Stimulated activated CD8-positive, alpha-beta memory T cell treated with anti-CD3 and anti-CD28 coated beads, Interleukin-7, amount 100 ng/mL, for 24 hours (primary cell): ENCODE results near the gene ADRM1.

Experiments
- DNase-seq: peaks from one replicate; pipeline ENCODE4 v3.0.0-alpha.2; 2020; ENCODE audit warnings: low read depth

ADRM1 gene

GRCh38 chr20:62302341-62303061 lies at the start of gene ADRM1:
Gene ADRM1, plus strand, starts transcription at chr20:62302997. Its CDS starts 572 bp downstream, at chr20:62303569.
- DNase-seq = peak; percentile 89

GRCh38 chr20:62253398-62253797 lies 49.4 kb upstream of the ADRM1 start:
- DNase-seq = no peak

- no peak for DNase-seq
These were observed 48.6 kb upstream of the ADRM1 start for GRCh38 chr20:62254021-62254724.

DNA sequence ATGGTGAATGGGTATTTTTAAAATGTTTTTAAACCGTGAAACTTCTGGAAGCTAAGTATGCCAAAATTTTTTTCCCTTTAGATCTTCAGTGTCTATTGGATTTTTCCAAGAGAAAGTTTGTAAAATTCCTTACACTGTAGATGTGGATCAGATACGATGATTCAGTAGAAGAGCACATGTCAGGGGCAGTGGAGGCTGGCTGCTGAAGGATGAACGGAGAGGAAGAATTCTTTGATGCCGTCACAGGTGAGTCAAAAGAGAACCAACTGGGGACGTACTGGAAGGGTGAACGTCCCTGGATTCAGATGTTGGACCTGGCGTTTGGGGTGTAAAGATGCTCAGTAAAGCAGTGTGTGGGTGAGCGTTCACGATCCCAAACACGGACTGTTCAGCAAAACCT lies 46.8 kb upstream of the ADRM1 start:
- DNase-seq = no peak

DNA sequence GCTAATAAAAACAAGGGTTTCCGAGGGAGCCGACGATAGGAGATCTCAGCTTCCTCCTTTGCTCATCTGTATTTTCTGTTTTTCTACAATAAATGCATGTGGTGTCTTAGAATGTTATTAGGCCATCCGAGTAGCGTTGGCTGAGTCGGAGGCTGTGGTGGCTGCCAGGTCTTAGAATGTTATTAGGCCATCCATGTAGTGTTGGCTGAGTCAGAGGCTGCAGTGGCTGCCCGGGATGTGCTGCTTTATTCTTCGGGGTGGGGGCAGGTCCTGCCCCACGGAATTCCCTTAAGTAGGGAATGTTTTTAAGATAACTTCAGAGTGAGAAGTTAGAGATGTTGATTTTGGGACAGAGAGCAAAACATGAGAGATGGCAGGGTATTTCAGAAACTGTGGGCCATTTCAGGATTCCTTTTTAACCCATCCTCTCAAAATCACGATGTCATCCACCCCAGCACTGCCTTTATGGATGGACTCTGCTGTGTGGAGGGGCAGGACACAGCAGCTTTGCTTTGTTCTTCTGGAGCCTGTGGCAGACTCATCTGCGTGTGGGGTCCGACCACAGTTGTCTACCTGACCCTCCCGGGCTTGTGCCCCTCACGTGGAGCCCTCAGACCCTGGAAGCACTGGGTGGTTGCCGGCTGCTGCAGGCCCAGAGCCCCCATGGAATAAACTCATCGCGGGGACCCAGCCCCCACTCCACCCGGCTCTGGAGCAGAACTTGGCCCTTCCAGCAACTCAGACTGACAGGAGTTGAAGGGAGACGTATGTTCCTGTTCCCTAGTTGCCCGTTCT lies 44.1 kb upstream of the ADRM1 start:
- DNase-seq = no peak

GRCh38 chr20:62259294-62259565 lies 43.6 kb upstream of the ADRM1 start:
- no peak for DNase-seq

GRCh38 chr20:62262064-62262463 lies 40.7 kb upstream of the ADRM1 start:
- no peak for DNase-seq

- DNase-seq = no peak
These were observed 39.4 kb upstream of the ADRM1 start for GRCh38 chr20:62263396-62263795.

GRCh38 chr20:62265365-62265764 lies 37.4 kb upstream of the ADRM1 start:
- no peak for DNase-seq

- DNase-seq = no peak
These were observed 36.5 kb upstream of the ADRM1 start for GRCh38 chr20:62266340-62266739.

DNA sequence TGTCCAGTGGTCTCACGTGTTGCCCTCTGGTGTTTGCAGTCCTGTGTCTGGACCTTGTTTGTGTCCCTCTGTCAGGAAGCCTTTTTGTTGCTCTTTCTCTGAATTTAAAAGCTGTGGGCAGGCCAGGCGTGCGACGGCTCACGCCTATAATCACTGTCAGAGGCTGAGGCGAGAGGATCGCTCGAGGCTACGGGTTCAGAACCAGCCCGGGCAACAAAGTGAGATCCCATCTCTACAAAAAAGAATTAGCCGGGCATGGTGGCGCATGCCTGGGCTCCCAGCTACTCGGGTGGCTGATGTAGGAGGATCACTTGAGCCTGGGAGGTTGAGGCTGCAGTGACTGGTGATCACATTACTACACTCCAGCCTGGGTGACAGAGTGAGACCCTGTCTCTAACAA lies 35.9 kb upstream of the ADRM1 start:
- no peak for DNase-seq

DNA sequence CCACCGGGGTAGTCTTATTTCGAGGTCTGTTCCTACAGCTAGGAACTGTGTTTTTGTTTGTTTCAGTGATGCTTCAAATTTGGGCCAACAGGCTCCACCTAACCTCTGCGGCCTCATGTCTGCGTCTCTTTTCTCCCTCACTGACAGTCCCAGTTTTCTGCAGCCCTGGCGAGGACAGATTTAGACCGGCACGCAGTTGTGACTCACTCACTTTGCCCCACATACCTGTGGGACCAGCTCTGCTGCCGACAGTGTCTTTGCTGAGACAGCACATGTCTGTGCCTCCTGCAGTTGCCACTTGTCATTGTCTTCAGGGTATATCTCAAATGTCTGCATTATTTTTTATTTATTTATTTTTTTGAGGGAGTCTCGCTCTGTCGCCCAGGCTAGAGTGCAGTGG lies 35.3 kb upstream of the ADRM1 start:
- no peak for DNase-seq

GRCh38 chr20:62268228-62268900 lies 34.4 kb upstream of the ADRM1 start:
- DNase-seq = no peak

DNA sequence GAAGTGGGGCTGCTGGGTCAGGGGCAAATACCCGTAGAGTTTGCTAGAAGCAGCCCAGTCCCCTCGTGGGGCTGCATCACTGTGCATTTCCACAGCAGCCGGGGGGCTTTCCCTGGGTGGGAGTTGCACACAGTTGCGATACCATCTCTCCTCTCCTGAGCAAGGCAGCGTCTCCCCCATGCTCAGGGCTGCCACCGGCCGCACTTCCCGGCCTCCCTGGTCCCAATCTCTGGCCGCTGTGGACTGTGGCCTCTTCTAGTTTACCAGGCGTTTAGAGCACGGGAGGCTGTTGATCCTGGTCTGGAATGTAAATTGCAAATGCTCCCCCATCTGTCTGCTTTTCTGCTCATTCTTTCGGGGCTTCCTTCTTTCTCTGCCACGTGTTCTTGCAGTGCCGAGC lies 33.4 kb upstream of the ADRM1 start:
- no peak for DNase-seq

GRCh38 chr20:62269871-62270270 lies 32.9 kb upstream of the ADRM1 start:
- DNase-seq = no peak

- DNase-seq = no peak
These were observed 30.6 kb upstream of the ADRM1 start for GRCh38 chr20:62272200-62272599.

GRCh38 chr20:62273416-62273815 lies 29.4 kb upstream of the ADRM1 start:
- no peak for DNase-seq

- DNase-seq = no peak
These were observed 28.4 kb upstream of the ADRM1 start for GRCh38 chr20:62274332-62274950.

GRCh38 chr20:62275219-62275618 lies 27.6 kb upstream of the ADRM1 start:
- no peak for DNase-seq

DNA sequence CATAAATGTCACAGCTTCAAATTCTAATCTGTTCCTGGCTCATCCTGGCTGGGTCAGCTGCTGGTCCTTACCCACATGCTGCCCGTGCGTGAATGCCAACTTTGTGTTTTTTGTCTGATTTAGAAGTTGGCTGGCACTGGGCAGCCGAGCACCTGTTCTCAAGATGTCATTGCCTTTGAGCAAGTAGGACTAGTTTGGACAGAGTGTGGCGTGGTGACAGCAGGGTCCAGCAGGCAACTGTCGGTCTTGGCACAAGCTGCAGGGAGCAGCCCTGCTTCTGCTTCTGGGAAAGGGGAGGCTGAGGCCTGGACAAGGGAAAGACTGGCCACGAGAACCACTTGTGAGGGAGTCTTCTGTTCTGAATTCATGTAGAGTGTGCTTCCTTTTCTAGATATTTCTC lies 26.4 kb upstream of the ADRM1 start:
- DNase-seq = no peak

DNA sequence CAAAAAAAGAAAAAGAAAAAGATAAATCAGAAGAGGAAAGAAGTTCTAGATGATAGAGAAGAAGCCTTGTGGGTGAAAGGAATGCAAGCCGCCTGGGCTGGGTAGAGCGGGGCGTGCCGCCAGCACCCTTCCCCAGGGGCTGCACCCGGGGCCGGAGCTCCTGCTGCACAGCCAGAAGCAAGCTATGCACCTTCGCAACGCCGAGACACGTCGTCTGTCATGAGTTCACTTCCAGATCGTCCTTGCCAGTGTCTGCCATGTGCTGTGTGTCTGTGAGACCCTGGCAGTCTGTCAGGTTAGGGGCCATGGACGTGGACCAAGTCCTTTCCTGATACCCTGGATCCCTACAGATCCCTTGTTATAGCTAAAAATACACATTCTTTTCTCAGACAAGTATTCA lies 25.5 kb upstream of the ADRM1 start:
- DNase-seq = no peak

DNA sequence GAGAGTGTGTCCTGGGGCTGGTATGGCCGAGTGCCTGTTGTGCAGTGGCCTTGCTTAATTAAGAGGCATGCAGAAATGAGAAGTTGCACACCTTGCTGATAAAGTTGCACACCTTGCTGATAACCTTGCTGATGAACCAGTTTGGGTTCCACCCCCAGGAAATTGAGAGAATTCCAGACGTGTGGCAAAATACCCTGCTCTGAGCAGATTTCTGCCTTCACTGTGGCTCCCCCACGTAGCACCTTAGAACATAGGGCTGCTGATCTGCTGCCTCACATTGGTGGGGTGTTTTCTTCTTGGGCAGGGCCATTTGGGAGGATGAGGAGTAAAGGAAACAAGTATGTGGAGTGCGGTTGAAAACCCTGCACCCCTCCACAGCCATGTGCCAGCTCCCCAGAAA lies 22.5 kb upstream of the ADRM1 start:
- no peak for DNase-seq
